ENCODE data around the gene CELF1. TPM values are rescaled to one million over a fixed set of nuclear protein-coding genes. Genes with fewer than 3 reads are reported as not detected.

The CELF1 gene
- total and polyA plus RNA-seq, 2 of the 13 experiments (the other 11 are each of a cell fraction or from before 2014, with no cell fraction given): 69.0 to 80.1 TPM

DNA sequence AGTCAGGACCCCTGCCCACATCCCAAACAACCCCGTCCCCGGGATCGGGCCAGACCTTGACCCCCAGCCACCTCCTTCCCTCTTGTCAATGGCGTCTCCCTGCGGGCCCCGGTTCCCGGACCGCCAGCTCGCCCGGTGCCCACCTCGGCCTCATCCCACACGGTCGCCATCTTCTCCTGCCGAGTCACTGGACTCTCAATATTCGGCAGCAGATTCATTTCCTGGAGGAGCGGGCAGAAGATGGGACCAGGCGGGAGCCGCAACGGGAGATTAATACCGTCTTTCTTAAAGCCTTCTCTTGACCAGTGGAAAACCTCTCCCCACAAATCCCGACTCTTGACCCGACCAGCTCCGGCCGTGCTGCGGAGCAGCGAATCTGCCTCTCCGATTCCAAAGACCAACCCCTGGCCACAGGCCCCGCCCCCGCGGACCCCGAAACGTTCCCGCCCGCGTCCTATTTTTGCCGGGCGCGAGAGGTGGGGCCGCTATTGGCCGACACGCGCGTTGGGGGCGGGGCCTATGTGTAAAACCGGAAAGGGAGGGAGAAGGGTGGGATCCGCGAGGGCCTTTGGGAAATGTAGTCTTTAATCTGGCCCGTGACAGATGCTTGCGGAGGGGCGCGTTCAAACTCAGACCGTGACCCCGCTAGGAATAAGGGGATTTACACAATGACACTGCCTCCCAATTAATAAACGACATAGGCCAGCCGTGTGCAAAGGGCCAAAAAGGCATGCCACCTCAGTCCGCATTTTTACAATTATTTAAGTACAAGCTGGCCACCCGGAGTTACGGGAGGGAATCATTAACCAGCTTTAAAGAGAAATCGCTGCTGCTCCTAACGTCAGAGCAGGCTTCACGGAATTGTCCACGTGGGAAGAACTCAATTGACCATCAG, 126.6 kb downstream of the CELF1 start, which contains the start of gene PSMC3 (continued):
- TF ChIP-seq, protein P1, sequence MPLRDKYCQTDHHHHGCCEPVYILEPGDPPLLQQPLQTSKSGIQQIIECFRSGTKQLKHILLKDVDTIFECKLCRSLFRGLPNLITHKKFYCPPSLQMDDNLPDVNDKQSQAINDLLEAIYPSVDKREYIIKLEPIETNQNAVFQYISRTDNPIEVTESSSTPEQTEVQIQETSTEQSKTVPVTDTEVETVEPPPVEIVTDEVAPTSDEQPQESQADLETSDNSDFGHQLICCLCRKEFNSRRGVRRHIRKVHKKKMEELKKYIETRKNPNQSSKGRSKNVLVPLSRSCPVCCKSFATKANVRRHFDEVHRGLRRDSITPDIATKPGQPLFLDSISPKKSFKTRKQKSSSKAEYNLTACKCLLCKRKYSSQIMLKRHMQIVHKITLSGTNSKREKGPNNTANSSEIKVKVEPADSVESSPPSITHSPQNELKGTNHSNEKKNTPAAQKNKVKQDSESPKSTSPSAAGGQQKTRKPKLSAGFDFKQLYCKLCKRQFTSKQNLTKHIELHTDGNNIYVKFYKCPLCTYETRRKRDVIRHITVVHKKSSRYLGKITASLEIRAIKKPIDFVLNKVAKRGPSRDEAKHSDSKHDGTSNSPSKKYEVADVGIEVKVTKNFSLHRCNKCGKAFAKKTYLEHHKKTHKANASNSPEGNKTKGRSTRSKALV (CRISPR knock-in tag; IDR thresholded peaks at IDR 0.05): no peak
- TF ChIP-seq HNF4A (CRISPR knock-in tag; IDR thresholded peaks at IDR 0.05): peak; percentile 8
- TF ChIP-seq, protein P2, sequence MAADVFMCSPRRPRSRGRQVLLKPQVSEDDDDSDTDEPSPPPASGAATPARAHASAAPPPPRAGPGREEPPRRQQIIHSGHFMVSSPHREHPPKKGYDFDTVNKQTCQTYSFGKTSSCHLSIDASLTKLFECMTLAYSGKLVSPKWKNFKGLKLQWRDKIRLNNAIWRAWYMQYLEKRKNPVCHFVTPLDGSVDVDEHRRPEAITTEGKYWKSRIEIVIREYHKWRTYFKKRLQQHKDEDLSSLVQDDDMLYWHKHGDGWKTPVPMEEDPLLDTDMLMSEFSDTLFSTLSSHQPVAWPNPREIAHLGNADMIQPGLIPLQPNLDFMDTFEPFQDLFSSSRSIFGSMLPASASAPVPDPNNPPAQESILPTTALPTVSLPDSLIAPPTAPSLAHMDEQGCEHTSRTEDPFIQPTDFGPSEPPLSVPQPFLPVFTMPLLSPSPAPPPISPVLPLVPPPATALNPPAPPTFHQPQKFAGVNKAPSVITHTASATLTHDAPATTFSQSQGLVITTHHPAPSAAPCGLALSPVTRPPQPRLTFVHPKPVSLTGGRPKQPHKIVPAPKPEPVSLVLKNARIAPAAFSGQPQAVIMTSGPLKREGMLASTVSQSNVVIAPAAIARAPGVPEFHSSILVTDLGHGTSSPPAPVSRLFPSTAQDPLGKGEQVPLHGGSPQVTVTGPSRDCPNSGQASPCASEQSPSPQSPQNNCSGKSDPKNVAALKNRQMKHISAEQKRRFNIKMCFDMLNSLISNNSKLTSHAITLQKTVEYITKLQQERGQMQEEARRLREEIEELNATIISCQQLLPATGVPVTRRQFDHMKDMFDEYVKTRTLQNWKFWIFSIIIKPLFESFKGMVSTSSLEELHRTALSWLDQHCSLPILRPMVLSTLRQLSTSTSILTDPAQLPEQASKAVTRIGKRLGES (CRISPR knock-in tag; IDR thresholded peaks at IDR 0.05; ENCODE audit: borderline replicate concordance): no peak
- TF ChIP-seq, protein P3, sequence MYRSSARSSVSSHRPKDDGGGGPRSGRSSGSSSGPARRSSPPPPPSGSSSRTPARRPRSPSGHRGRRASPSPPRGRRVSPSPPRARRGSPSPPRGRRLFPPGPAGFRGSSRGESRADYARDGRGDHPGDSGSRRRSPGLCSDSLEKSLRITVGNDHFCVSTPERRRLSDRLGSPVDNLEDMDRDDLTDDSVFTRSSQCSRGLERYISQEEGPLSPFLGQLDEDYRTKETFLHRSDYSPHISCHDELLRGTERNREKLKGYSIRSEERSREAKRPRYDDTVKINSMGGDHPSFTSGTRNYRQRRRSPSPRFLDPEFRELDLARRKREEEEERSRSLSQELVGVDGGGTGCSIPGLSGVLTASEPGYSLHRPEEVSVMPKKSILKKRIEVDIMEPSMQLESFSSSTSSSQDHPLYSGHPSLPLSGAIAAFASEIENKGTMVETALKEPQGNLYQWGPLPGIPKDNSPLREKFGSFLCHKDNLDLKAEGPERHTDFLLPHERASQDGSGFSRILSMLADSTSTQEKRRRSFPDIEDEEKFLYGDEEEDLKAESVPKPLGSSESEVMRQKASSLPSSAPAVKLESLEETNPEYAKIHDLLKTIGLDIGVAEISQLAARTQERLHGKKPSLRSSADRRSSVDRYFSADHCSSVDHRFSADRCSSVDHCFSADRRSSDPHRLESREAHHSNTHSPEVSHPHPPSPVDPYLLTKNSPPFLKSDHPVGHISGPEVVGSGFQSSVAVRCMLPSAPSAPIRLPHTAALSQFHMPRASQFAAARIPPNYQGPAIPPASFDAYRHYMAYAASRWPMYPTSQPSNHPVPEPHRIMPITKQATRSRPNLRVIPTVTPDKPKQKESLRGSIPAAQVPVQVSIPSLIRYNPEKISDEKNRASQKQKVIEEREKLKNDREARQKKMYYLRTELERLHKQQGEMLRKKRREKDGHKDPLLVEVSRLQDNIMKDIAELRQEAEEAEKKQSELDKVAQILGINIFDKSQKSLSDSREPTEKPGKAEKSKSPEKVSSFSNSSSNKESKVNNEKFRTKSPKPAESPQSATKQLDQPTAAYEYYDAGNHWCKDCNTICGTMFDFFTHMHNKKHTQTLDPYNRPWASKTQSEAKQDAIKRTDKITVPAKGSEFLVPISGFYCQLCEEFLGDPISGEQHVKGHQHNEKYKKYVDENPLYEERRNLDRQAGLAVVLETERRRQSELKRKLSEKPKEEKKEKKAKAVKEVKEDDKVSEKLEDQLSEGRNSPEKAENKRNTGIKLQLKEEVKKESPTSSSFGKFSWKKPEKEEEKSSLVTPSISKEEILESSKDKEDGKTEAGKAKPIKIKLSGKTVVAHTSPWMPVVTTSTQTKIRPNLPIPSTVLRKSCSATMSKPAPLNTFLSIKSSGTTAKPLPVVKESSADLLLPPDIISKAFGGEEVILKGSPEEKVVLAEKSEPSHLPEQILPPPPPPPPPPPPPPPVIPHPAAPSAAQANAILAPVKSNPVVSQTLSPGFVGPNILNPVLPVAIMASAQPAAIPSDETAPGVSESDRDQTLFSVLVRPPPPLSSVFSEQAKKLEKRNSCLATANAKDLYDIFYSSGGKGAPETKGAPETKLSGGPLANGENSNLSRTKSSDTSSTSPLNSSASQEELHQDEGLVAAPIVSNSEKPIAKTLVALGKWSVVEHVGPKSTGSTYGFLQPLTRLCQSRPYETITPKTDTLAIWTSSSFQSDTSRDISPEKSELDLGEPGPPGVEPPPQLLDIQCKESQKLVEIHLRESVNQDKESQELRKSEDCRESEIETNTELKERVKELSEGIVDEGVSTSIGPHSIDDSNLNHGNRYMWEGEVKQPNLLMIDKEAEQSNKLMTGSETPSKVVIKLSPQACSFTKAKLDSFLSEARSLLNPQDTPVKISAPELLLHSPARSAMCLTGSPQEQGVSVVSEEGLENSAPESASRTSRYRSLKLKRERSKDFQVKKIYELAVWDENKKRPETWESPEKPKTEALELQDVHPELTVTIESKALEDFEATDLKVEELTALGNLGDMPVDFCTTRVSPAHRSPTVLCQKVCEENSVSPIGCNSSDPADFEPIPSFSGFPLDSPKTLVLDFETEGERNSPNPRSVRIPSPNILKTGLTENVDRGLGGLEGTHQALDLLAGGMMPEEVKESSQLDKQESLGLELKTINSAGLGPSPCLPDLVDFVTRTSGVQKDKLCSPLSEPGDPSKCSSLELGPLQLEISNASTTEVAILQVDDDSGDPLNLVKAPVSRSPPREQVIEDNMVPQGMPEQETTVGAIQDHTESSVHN (CRISPR knock-in tag; IDR thresholded peaks at IDR 0.05): peak; percentile 91
- TF ChIP-seq, protein P4, sequence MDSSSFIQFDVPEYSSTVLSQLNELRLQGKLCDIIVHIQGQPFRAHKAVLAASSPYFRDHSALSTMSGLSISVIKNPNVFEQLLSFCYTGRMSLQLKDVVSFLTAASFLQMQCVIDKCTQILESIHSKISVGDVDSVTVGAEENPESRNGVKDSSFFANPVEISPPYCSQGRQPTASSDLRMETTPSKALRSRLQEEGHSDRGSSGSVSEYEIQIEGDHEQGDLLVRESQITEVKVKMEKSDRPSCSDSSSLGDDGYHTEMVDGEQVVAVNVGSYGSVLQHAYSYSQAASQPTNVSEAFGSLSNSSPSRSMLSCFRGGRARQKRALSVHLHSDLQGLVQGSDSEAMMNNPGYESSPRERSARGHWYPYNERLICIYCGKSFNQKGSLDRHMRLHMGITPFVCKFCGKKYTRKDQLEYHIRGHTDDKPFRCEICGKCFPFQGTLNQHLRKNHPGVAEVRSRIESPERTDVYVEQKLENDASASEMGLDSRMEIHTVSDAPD (CRISPR knock-in tag; IDR thresholded peaks at IDR 0.05): no peak
- TF ChIP-seq ZNF562 (CRISPR knock-in tag; IDR thresholded peaks at IDR 0.05; ENCODE audit: borderline replicate concordance): no peak
- TF ChIP-seq, protein P5, sequence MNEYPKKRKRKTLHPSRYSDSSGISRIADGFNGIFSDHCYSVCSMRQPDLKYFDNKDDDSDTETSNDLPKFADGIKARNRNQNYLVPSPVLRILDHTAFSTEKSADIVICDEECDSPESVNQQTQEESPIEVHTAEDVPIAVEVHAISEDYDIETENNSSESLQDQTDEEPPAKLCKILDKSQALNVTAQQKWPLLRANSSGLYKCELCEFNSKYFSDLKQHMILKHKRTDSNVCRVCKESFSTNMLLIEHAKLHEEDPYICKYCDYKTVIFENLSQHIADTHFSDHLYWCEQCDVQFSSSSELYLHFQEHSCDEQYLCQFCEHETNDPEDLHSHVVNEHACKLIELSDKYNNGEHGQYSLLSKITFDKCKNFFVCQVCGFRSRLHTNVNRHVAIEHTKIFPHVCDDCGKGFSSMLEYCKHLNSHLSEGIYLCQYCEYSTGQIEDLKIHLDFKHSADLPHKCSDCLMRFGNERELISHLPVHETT (CRISPR knock-in tag; conservative IDR thresholded peaks at IDR 0.05): peak; percentile 51
- no peak for TF ChIP-seq CBX2 (IDR thresholded peaks at IDR 0.05; ENCODE audit: low read depth, low read length)
- no peak for TF ChIP-seq CBX2 (CRISPR knock-in tag; IDR thresholded peaks at IDR 0.05; ENCODE audit: low read depth)
- TF ChIP-seq ZFX (CRISPR knock-in tag; IDR thresholded peaks at IDR 0.05; ENCODE audit: low read depth): peak; percentile 34
- peak; percentile 95 for TF ChIP-seq GATAD1 (CRISPR knock-in tag; IDR thresholded peaks at IDR 0.05)
- no peak for TF ChIP-seq ZC3H13 (CRISPR knock-in tag; IDR thresholded peaks at IDR 0.05)
